Measurements from ENCODE around the gene LURAP1L. TPM values are rescaled to one million over a fixed set of nuclear protein-coding genes. Genes with fewer than 3 reads are reported as not detected.

LURAP1L gene
- total and polyA plus RNA-seq, 2 of the 4 experiments (the other 2 are of a cell fraction) = 6.1 to 10.6 TPM

GRCh38 chr9:12813533-12813932 is 38.7 kb downstream of the LURAP1L start:
- Histone ChIP-seq H4K20me1 (ENCODE audit: insufficient read depth, low read length) (no peaks in the 10 kb centered on the region), H3K23ac (ENCODE audit: low read depth, low read length) (no peak overlapping the region; the same call in 1 of the 2 replicates), H3K14ac (replicated peaks; ENCODE audit: low read depth, low read length) (no peak overlapping the region), H3K9ac (ENCODE audit: low read depth, low read length) (no peak overlapping the region), H2BK120ac (ENCODE audit: low read depth, low read length) (peak overlapping the region; percentile 65; the same call in 1 of the 2 replicates), H3K36me3 (ENCODE audit: control insufficient read depth, insufficient read depth, low read length) (peaks cover 8% of the 10 kb centered on the region), H4K8ac (ENCODE audit: low read depth in 2 of 2, low read length in 2 of 2) (peak overlapping the region; percentile 58 to 92; a peak in 2 of 4 replicates), H2BK20ac (ENCODE audit: low read depth, low read length) (no peak overlapping the region), H4K5ac (ENCODE audit: low read depth, low read length) (peak overlapping the region; percentile 60; the same call in 1 of the 2 replicates), H3K4ac (ENCODE audit: low read depth, low read length) (no peak overlapping the region), H2AK5ac (ENCODE audit: low read depth, low read length) (no peak overlapping the region), H2AFZ (replicated peaks; ENCODE audit: low read length, poor library complexity) (no peak overlapping the region), H3K9me3 (ENCODE audit: control insufficient read depth, insufficient read depth, low read length) (peaks cover 3% of the 10 kb centered on the region; the same call in 1 of the 2 replicates), H3K27me3 (ENCODE audit: control insufficient read depth, insufficient read depth, low read length) (no peaks in the 10 kb centered on the region), H3K27ac (ENCODE audit: insufficient read depth, low read length) (peak overlapping the region; percentile 97; the same call in 1 of the 2 replicates), H3K18ac (ENCODE audit: low read depth, low read length) (peak overlapping the region; percentile 98; the same call in 1 of the 2 replicates), H3K4me2 (ENCODE audit: low read depth, low read length) (no peak overlapping the region), H3K4me1 (ENCODE audit: control insufficient read depth, insufficient read depth, low read length) (peaks cover 17% of the 10 kb centered on the region), H3K79me1 (ENCODE audit: low read depth in 1 of 2, low read length in 2 of 2) (peaks cover 3 to 17% of the 10 kb centered on the region in 2 experiments; a peak in 3 of 4 replicates), H3K9me1 (ENCODE audit: insufficient read depth, low read length) (peaks cover 5% of the 10 kb centered on the region; the same call in 1 of the 2 replicates), H3K56ac (ENCODE audit: extremely low read depth, insufficient read depth, low read length) (no peak overlapping the region), H2AK9ac (replicated peaks; ENCODE audit: low read depth, low read length, poor library complexity) (no peak overlapping the region), H3K4me3 (ENCODE audit: insufficient read depth, low read depth, low read length) (no peak overlapping the region), H4K91ac (ENCODE audit: insufficient read depth, low read depth, low read length) (0 out of 2 replicates have a peak overlapping the region, but pooled peaks have one; percentile 26), H2BK5ac (ENCODE audit: low read depth, low read length, poor library complexity, severe bottlenecking) (peak overlapping the region; percentile 97), H2BK15ac (ENCODE audit: low read depth, low read length) (no peak overlapping the region)
- ChIA-PET POLR2A (ENCODE audit: unreplicated experiment) (interaction anchor here (0.6 kb wide), 1 partner anchor 39 kb away, joined by 4 read pairs; the partner anchor contains the start of gene LURAP1L), CTCF (interaction anchor here (1.0 kb wide), 1 partner anchor 31 kb away, joined by 3 read pairs; no protein-coding TSS in a partner anchor)
- dilution Hi-C loops (cut with HindIII; ENCODE audit: low sequenced_read_pairs, unreplicated experiment) = no loop called here
- DNase-seq (no peak), ATAC-seq (ENCODE audit: low read depth) (no peak)
- TF ChIP-seq CHD1 (IDR thresholded peaks at IDR 0.05; ENCODE audit: low read depth, low read length) (no peak), POLR2A (IDR thresholded peaks at IDR 0.05; ENCODE audit: low read depth, low read length) (no peak), MAFK (IDR thresholded peaks at IDR 0.05; ENCODE audit: low read depth, low read length) (0 out of 2 replicates have a peak, but pooled peaks have one; percentile 10)
- BruUV-seq (replicated peaks) = TSS peak; percentile 73
- intact Hi-C loops (cut with micrococcal nuclease) = no loop called here
- in situ Hi-C loops (cut with MboI; ENCODE audit: low sequenced_read_pairs) = no loop called here
- no CpG with 5 or more reads among the region's 1 CpG for WGBS, 2 experiments (ENCODE audit: extremely low coverage in 2 of 2, insufficient read length in 1 of 2)

All from IMR-90 (cell line).